ENCODE measurements around the gene EPN2. TPM values are rescaled to one million over a fixed set of nuclear protein-coding genes. Genes with fewer than 3 reads are reported as not detected.

EPN2 gene
- total and polyA plus RNA-seq, 2 experiments from 2014 or later: 19.0 to 35.9 TPM

- H3K27ac ChIP-seq: no peak overlapping the region
- H2AFZ ChIP-seq: no peak overlapping the region
- TF ChIP-seq EZH2 (IDR thresholded peaks at IDR 0.05; ENCODE audit: borderline replicate concordance) (no peak), EZH2phosphoT487 (IDR thresholded peaks at IDR 0.05; ENCODE audit: low read depth, severe bottlenecking, unreplicated experiment) (no peak), CTCF (IDR thresholded peaks at IDR 0.05; ENCODE audit: poor library complexity) (no peak)
- no peak overlapping the region for H3K4me3 ChIP-seq
- H3K4me2 ChIP-seq: no peak overlapping the region
- no peaks in the 10 kb centered on the region for H3K79me2 ChIP-seq
- peaks cover 9% of the 10 kb centered on the region for H3K4me1 ChIP-seq (ENCODE audit: insufficient read depth)
- no peaks in the 10 kb centered on the region for H3K9me3 ChIP-seq (ENCODE audit: low read depth)
- H3K36me3 ChIP-seq (replicated peaks; ENCODE audit: insufficient read depth, low read depth): no peaks in the 10 kb centered on the region
- no peaks in the 10 kb centered on the region for H3K27me3 ChIP-seq
- no peak for DNase-seq (ENCODE audit: low spot score)
- WGBS (ENCODE audit: low lambda C conversion rate, missing lambda C conversion rate): 100% methylated on average over 1 of the region's 1 CpG
- H4K20me1 ChIP-seq (ENCODE audit: insufficient read depth, poor library complexity, severe bottlenecking): no peaks in the 10 kb centered on the region
- H3K9me2 ChIP-seq (replicated peaks; ENCODE audit: insufficient read depth): no peaks in the 10 kb centered on the region
Observed at GRCh38 chr17:19333132-19333440, 95.9 kb downstream of the EPN2 start.

GRCh38 chr17:19333736-19334290 is 96.6 kb downstream of the EPN2 start:
- no peaks in the 10 kb centered on the region for H3K27me3 ChIP-seq

GRCh38 chr17:19334331-19334730 is 97.2 kb downstream of the EPN2 start:
- Histone ChIP-seq H3K79me2 (no peaks in the 10 kb centered on the region), H3K27me3 (no peaks in the 10 kb centered on the region)
- 97% methylated on average over 4 of the region's 6 CpGs for WGBS (ENCODE audit: low lambda C conversion rate, missing lambda C conversion rate)

More at GRCh38 chr17:19333736-19334290, 96.6 kb downstream of the EPN2 start:
- Histone ChIP-seq H3K9me2 (replicated peaks; ENCODE audit: insufficient read depth) (no peaks in the 10 kb centered on the region), H3K4me2 (no peak overlapping the region), H3K9me3 (ENCODE audit: low read depth) (no peaks in the 10 kb centered on the region), H3K4me1 (ENCODE audit: insufficient read depth) (peaks cover 13% of the 10 kb centered on the region), H3K36me3 (replicated peaks; ENCODE audit: insufficient read depth, low read depth) (no peaks in the 10 kb centered on the region), H4K20me1 (ENCODE audit: insufficient read depth, poor library complexity, severe bottlenecking) (no peaks in the 10 kb centered on the region), H3K79me2 (no peaks in the 10 kb centered on the region), H3K27ac (no peak overlapping the region), H2AFZ (no peak overlapping the region), H3K4me3 (no peak overlapping the region)
- TF ChIP-seq EZH2 (IDR thresholded peaks at IDR 0.05; ENCODE audit: borderline replicate concordance) (no peak), CTCF (IDR thresholded peaks at IDR 0.05; ENCODE audit: poor library complexity) (no peak), EZH2phosphoT487 (IDR thresholded peaks at IDR 0.05; ENCODE audit: low read depth, severe bottlenecking, unreplicated experiment) (no peak)
- 89% methylated on average over 12 of the region's 12 CpGs for WGBS (ENCODE audit: low lambda C conversion rate, missing lambda C conversion rate)
- peak; percentile 3 for DNase-seq (ENCODE audit: low spot score)

More at GRCh38 chr17:19334331-19334730, 97.2 kb downstream of the EPN2 start:
- Histone ChIP-seq H3K4me1 (ENCODE audit: insufficient read depth) (peaks cover 13% of the 10 kb centered on the region), H3K27ac (no peak overlapping the region), H3K9me3 (ENCODE audit: low read depth) (no peaks in the 10 kb centered on the region), H3K4me2 (no peak overlapping the region), H4K20me1 (ENCODE audit: insufficient read depth, poor library complexity, severe bottlenecking) (no peaks in the 10 kb centered on the region), H2AFZ (no peak overlapping the region), H3K9me2 (replicated peaks; ENCODE audit: insufficient read depth) (no peaks in the 10 kb centered on the region), H3K4me3 (no peak overlapping the region), H3K36me3 (replicated peaks; ENCODE audit: insufficient read depth, low read depth) (no peaks in the 10 kb centered on the region)
- DNase-seq (ENCODE audit: low spot score): peak; percentile 2
- TF ChIP-seq EZH2 (IDR thresholded peaks at IDR 0.05; ENCODE audit: borderline replicate concordance) (no peak), EZH2phosphoT487 (IDR thresholded peaks at IDR 0.05; ENCODE audit: low read depth, severe bottlenecking, unreplicated experiment) (no peak), CTCF (IDR thresholded peaks at IDR 0.05; ENCODE audit: poor library complexity) (no peak)

All from hepatocyte (in vitro differentiated cells).